ENCODE measurements around the gene FBXO24.

- TF ChIP-seq CTCF (conservative IDR thresholded peaks at IDR 0.05; ENCODE audit: low read length) (peak; percentile 65), EZH2phosphoT487 (IDR thresholded peaks at IDR 0.05; ENCODE audit: borderline replicate concordance, low read depth, low read length) (no peak)
Observed at GRCh38 chr7:100568896-100569844, 17.0 kb upstream of the FBXO24 start.
